GM12872 (cell line): Measurements from ENCODE around the gene FOXO1.

ENCODE experiments used
- CTCF ChIP-seq: IDR thresholded peaks from 3 replicates; pipeline ENCODE4 v1.5.1; 2011; ENCODE audit warnings: low read depth, mild to moderate bottlenecking, low read length, moderate library complexity; ENCODE audit not compliant: insufficient read depth

The FOXO1 gene

GRCh38 chr13:40681341-40682146 lies 15.1 kb upstream of the FOXO1 start:
- TF ChIP-seq CTCF, result no peak

GRCh38 chr13:40680659-40681323 lies 14.3 kb upstream of the FOXO1 start:
- no peak for TF ChIP-seq CTCF

GRCh38 chr13:40679480-40679985 lies 13.1 kb upstream of the FOXO1 start:
- no peak for TF ChIP-seq CTCF

- TF ChIP-seq CTCF, result no peak
These were observed 10.6 kb upstream of the FOXO1 start for GRCh38 chr13:40677064-40677463.

- TF ChIP-seq CTCF, result no peak
These were observed 9.6 kb upstream of the FOXO1 start for GRCh38 chr13:40676007-40676406.

- TF ChIP-seq CTCF, result no peak
These were observed 7.0 kb upstream of the FOXO1 start for GRCh38 chr13:40673414-40673813.

GRCh38 chr13:40672765-40673397 lies 6.4 kb upstream of the FOXO1 start:
- TF ChIP-seq CTCF, result no peak
